ENCODE results near the gene JSRP1.

JSRP1 gene

DNA sequence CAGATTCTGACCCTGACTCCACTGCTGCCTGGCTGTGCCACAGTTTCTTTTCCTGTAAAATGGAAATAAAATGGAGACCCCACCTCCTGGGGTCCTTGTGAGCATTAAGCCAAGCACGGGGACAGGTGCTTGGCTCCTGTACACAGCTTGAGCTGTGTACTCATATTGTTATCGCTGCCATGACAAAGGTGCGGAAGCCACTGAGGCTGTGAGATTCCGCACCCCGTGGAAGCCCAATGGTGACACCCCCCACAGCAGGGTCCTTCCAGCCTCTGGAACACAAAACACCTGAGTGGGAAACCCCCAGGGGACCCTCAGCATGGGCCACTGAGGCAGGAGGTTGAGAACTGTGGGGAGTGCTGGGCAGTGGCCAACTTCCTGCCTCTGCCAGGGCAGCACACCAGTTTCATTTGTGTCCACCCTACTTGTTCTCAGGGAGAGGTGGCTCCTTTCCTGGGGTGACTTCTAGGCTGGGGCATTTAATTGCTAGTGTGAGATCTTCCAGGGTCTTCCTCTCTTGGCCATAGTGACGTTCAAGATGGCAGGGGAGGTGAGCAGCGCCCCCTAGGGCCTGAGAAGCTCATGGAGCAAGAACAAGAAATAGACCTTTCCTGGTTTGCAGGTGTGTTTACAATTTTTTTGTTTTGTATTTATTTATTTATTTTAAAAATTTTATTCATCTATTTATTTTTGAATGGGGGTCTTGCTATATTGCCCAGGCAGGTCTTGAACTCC is 5.4 kb upstream of the JSRP1 start:
- H3K27ac ChIP-seq (ENCODE audit: insufficient read depth, low read depth, low read length, poor library complexity, severe bottlenecking), result no peak overlapping the region
- no peaks in the 10 kb centered on the region for H3K4me1 ChIP-seq (ENCODE audit: control insufficient read depth, insufficient read depth, low read length)
- H3K27me3 ChIP-seq (ENCODE audit: control insufficient read depth, insufficient read depth, low read length, poor library complexity, severe bottlenecking), result no peaks in the 10 kb centered on the region
- H3K9me3 ChIP-seq (ENCODE audit: control insufficient read depth, low read length), result no peaks in the 10 kb centered on the region
- no peaks in the 10 kb centered on the region for H3K36me3 ChIP-seq (ENCODE audit: control insufficient read depth, insufficient read depth, low read length)
- H3K4me3 ChIP-seq (ENCODE audit: insufficient read depth, low read depth, low read length), result no peak overlapping the region
- 68 to 69% methylated on average over 7 of the region's 7 CpGs for WGBS, 2 experiments

DNA sequence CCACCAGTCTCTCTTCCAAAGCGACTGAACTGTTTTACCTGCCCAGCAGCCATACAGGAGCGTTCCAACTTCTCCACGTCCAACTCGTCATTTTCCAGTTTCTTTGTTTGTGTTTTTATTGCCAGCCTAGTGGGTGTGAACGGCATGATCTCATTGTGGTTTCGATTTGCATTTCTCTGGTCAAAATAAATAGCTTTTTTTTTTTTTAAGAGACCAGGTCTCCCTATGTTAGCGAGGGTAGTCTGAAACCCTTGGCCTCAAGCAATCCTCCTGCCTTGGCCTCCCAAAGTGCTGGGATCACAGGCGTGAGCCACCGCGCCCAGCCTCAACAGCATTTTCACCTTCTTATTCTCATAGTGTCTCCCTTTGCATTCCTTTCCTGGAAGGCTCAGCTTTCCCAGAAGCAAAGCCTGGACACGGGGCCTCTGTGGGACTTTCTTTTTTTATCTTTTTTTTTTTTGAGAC is 4.2 kb upstream of the JSRP1 start:
- Histone ChIP-seq H3K27ac (ENCODE audit: insufficient read depth, low read depth, low read length, poor library complexity, severe bottlenecking) (no peak overlapping the region), H3K4me3 (ENCODE audit: insufficient read depth, low read depth, low read length) (no peak overlapping the region), H3K4me1 (ENCODE audit: control insufficient read depth, insufficient read depth, low read length) (no peaks in the 10 kb centered on the region), H3K27me3 (ENCODE audit: control insufficient read depth, insufficient read depth, low read length, poor library complexity, severe bottlenecking) (no peaks in the 10 kb centered on the region), H3K9me3 (ENCODE audit: control insufficient read depth, low read length) (no peaks in the 10 kb centered on the region), H3K36me3 (ENCODE audit: control insufficient read depth, insufficient read depth, low read length) (no peaks in the 10 kb centered on the region)
- WGBS, 2 experiments, result 89 to 93% methylated on average over 11 of the region's 11 CpGs

DNA sequence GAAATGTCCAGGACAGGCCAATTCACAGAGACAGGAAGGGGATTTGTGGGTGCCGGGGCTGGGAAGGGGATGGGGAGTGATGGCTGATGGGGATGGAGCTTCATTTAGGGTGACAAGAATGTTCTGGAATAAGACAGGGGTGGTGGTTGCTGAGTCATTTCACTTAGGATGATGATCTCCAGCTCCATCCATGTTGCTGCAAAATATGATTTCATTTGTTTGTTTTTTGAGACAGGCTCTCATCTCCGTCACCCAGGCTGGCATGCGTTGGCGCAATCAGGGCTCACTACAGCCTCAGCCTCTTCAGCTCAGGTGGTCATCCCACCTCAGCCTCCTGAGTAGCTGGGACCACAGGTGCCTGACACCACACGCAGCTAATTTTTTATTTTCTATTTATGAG is 3.1 kb upstream of the JSRP1 start:
- Histone ChIP-seq H3K27me3 (ENCODE audit: control insufficient read depth, insufficient read depth, low read length, poor library complexity, severe bottlenecking) (peaks cover 2% of the 10 kb centered on the region), H3K27ac (ENCODE audit: insufficient read depth, low read depth, low read length, poor library complexity, severe bottlenecking) (no peak overlapping the region), H3K4me1 (ENCODE audit: control insufficient read depth, insufficient read depth, low read length) (no peaks in the 10 kb centered on the region), H3K36me3 (ENCODE audit: control insufficient read depth, insufficient read depth, low read length) (no peaks in the 10 kb centered on the region), H3K9me3 (ENCODE audit: control insufficient read depth, low read length) (no peaks in the 10 kb centered on the region), H3K4me3 (ENCODE audit: insufficient read depth, low read depth, low read length) (no peak overlapping the region)
- 93 to 94% methylated on average over 5 of the region's 5 CpGs for WGBS, 2 experiments

DNA sequence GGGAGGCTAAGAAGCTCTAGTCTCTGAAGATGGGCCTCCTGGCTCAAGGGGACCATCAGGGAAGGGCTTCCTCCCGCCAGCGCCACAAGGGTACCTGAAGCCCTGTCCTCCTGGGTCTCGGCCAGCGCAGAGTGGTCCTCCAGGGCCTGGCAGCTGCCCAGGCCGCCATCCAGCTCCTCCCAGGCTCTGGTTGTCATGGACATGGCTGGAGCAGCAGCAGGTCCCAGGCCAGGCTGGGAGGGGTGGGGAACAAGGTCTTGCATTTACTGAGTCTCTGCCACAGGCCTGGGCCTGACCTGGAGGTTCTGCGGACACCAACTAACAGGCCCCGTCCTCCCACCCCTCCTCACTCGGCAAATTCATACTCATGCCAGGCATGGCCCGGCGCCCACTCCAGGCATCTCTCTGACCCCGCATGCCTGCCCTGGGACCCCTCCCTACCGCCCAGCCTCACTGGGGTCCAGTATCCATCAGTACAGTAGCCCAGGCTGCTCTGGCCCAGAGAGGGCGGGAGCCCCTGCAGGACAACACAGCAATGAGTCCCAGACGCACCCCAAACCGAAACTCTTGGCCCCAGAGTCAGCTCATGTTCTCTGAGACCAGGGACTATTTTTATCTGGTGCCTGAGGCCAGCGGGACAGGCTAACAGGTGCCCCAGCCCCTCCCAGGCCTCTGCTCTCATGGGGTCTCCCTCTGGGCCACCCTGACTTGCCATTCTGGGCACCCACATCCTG is 938 bp downstream of the JSRP1 start:
- WGBS, 2 experiments, result 93 to 95% methylated on average over 16 of the region's 16 CpGs
- H3K27ac ChIP-seq (ENCODE audit: insufficient read depth, low read depth, low read length, poor library complexity, severe bottlenecking), result no peak overlapping the region

DNA sequence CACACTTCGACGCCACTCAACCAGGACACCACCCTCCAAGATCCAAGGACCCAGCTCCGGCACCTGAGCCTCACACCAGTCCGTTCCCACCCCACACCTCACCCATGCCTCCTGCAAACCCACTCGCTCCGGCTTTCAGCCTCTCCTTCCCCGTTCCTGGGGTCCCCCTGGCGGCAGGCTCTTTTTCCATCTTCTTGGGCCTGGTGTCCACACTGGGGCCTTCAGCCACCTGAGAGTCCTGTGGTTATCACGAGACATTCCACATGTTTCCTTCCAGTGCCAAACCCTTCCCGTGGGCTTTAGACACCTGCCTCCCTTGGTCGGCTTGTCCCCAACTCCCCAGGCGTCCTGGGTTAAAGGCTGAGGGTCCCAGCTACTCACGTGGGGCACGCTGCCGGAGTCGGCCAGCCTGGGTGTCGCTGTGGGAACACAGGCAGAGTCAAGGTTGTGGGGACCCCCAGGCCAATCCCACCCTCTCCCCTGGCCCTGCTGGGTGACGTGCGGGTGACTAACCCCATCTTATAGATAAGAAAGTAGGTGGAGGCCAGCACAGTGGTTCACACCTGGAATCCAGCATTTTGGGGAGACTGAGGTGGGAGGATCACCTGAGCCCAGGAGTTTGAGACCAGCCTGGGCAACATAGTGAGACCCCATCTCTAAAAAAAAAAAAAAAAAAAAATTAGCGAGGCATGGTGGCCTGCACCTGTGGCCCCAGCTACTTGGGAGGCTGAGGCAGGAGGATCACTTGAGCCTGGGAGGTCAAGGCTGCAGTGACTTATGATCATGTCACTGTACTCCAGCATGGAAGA is 1.9 kb downstream of the JSRP1 start:
- peak overlapping the region; percentile 39 for H3K4me3 ChIP-seq (ENCODE audit: insufficient read depth, low read depth, low read length)
- 57 to 60% methylated on average over 19 to 20 of the region's 20 CpGs for WGBS, 2 experiments
- peaks cover 50% of the 10 kb centered on the region for H3K27me3 ChIP-seq (ENCODE audit: control insufficient read depth, insufficient read depth, low read length, poor library complexity, severe bottlenecking)
- no peaks in the 10 kb centered on the region for H3K9me3 ChIP-seq (ENCODE audit: control insufficient read depth, low read length)
- no peaks in the 10 kb centered on the region for H3K36me3 ChIP-seq (ENCODE audit: control insufficient read depth, insufficient read depth, low read length)
- peaks cover 7% of the 10 kb centered on the region for H3K4me1 ChIP-seq (ENCODE audit: control insufficient read depth, insufficient read depth, low read length)
- H3K27ac ChIP-seq (ENCODE audit: insufficient read depth, low read depth, low read length, poor library complexity, severe bottlenecking), result no peak overlapping the region

More for the DNA sequence above, 938 bp downstream of the JSRP1 start:
- no peak overlapping the region for H3K4me3 ChIP-seq (ENCODE audit: insufficient read depth, low read depth, low read length)
- peaks cover 7% of the 10 kb centered on the region for H3K4me1 ChIP-seq (ENCODE audit: control insufficient read depth, insufficient read depth, low read length)
- H3K27me3 ChIP-seq (ENCODE audit: control insufficient read depth, insufficient read depth, low read length, poor library complexity, severe bottlenecking), result peaks cover 43% of the 10 kb centered on the region
- no peaks in the 10 kb centered on the region for H3K9me3 ChIP-seq (ENCODE audit: control insufficient read depth, low read length)
- H3K36me3 ChIP-seq (ENCODE audit: control insufficient read depth, insufficient read depth, low read length), result no peaks in the 10 kb centered on the region

DNA sequence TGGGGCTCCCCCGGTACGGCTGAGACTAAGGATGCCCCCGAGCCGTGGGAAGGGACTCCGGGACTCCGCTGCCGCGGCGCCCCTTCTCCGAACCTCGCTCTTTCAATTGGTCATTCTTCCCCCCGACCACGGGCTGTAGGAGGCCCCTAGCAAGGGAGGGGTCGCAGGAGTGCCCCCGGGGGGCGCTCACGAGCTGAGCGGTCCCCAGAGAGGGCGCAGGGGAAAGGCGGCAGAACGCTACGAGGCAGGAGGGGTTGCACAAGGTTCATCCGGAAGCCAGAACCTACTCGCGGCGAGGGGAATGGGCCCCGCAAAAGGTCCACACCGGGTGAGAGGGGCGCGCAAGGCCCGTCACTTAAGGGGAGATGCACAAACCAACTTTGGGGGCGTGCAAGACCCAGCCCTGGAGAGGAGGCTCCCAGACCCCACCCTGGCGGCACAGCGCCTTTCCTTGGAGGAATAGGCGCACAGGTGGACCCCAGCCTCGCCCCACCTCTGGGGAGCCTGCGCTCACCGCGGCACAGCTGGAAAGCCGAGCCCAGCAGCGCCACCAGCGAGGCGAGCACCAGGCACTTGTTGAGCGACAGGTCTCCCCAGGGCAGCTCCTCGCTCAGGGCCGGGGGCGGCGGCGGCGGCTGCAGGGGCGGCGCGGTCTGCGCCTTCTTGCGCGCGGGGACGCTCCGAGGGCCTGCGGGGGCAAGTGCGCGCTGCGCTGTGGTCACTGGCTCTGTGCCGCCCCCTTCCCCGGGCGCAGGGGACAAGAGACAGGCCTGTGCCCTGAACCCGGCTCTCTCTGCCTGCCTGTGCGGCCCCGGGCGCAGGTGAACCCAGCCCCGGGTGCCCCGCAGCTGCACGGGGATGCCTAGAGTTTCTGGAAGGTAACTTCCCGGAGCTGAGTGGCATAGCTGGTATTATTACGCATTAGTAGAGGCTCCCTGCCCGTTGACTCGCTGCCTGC is 2.8 kb downstream of the JSRP1 start:
- Histone ChIP-seq H3K4me3 (ENCODE audit: insufficient read depth, low read depth, low read length) (peak overlapping the region; percentile 39), H3K4me1 (ENCODE audit: control insufficient read depth, insufficient read depth, low read length) (peaks cover 7% of the 10 kb centered on the region), H3K27ac (ENCODE audit: insufficient read depth, low read depth, low read length, poor library complexity, severe bottlenecking) (no peak overlapping the region), H3K27me3 (ENCODE audit: control insufficient read depth, insufficient read depth, low read length, poor library complexity, severe bottlenecking) (peaks cover 50% of the 10 kb centered on the region), H3K36me3 (ENCODE audit: control insufficient read depth, insufficient read depth, low read length) (no peaks in the 10 kb centered on the region), H3K9me3 (ENCODE audit: control insufficient read depth, low read length) (no peaks in the 10 kb centered on the region)
- WGBS, 2 experiments, result 7% methylated on average over 77 of the region's 77 CpGs

DNA sequence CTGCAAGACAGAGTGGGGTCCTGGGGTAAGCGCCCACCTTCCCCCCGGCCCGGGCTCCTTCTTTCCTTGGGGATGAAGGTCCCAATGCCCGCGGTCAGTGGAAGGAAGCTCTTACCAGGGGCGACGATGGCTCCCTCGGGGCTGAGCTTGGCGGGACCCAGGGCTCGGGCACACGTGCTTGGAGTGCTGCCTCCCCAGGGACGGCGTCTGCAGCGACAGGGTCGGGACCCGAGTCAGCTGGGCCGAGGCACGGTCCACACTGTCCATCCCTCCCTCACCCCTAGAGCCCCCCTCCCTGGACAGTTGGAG is 3.5 kb downstream of the JSRP1 start:
- H3K4me3 ChIP-seq (ENCODE audit: insufficient read depth, low read depth, low read length), result peak overlapping the region; percentile 39

DNA sequence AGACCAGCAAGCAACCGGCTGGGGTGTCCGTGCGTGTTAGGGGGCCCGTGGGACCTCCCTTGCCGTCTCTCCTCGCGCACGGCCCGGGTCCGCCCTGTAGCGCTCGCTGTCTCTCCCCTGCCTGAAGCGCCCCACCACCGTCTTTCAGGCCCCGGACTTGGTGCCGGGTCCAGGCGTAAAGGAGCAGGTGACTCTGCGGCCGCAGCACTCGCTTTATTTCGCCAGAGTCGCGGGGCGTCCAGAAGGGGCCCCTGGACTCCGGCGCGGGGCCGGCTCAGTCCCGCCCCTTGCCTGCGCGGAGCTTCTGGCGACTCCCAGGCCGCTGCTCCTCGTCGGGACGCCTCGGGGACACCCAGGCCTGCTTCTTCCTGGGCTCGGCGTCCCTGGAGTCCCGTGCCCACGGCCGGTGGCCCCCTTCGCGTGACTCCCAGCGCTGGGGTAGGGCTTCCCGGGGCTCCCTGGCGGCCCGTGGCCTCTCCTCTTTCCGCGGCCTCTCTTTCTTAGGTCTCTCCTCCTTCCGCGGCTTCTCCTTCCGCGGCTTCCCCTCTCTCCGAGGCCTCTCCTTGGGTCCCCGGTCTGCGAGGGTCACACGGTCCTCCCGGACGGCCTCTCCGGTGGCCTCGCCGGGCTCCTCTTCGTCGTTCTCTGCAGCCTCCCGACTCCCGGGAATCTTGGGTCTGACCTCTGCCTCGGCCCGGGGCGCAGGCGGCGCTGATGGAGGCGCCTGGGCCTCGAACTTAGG is 4.0 kb downstream of the JSRP1 start:
- H3K27ac ChIP-seq (ENCODE audit: insufficient read depth, low read depth, low read length, poor library complexity, severe bottlenecking), result no peak overlapping the region
- peaks cover 7% of the 10 kb centered on the region for H3K4me1 ChIP-seq (ENCODE audit: control insufficient read depth, insufficient read depth, low read length)
- H3K27me3 ChIP-seq (ENCODE audit: control insufficient read depth, insufficient read depth, low read length, poor library complexity, severe bottlenecking), result peaks cover 50% of the 10 kb centered on the region
- no peak overlapping the region for H3K4me3 ChIP-seq (ENCODE audit: insufficient read depth, low read depth, low read length)
- 75 to 76% methylated on average over 74 of the region's 74 CpGs for WGBS, 2 experiments
- H3K36me3 ChIP-seq (ENCODE audit: control insufficient read depth, insufficient read depth, low read length), result peaks cover 1% of the 10 kb centered on the region
- H3K9me3 ChIP-seq (ENCODE audit: control insufficient read depth, low read length), result no peaks in the 10 kb centered on the region

More for the DNA sequence above, 3.5 kb downstream of the JSRP1 start:
- Histone ChIP-seq H3K27ac (ENCODE audit: insufficient read depth, low read depth, low read length, poor library complexity, severe bottlenecking) (no peak overlapping the region), H3K4me1 (ENCODE audit: control insufficient read depth, insufficient read depth, low read length) (peaks cover 7% of the 10 kb centered on the region), H3K36me3 (ENCODE audit: control insufficient read depth, insufficient read depth, low read length) (no peaks in the 10 kb centered on the region), H3K27me3 (ENCODE audit: control insufficient read depth, insufficient read depth, low read length, poor library complexity, severe bottlenecking) (peaks cover 50% of the 10 kb centered on the region), H3K9me3 (ENCODE audit: control insufficient read depth, low read length) (no peaks in the 10 kb centered on the region)
- 44 to 50% methylated on average over 18 of the region's 18 CpGs for WGBS, 2 experiments

Data from ectodermal cell (in vitro differentiated cells).